GM18873 (cell line): ENCODE results near the gene DNASE1.
"Not testable (repeated sequence)": the region's sequence is repeated elsewhere in the genome, so short reads cannot be mapped to it uniquely, and the experiment has no call there.

Experiments used
- ATAC-seq: cut with Tn5 transposase; IDR thresholded peaks from one replicate; pipeline ENCODE4 v1.9.1; 2021; ENCODE audit warnings: mild to moderate bottlenecking, moderate library complexity, moderate number of reproducible peaks; ENCODE audit not compliant: unreplicated experiment, low FRiP score

Gene DNASE1

GRCh38 chr16:3640632-3641501 is 13.6 kb upstream of the DNASE1 start:
- ATAC-seq: no peak

- ATAC-seq: no peak
Measured at GRCh38 chr16:3641801-3642396, 12.6 kb upstream of the DNASE1 start.

- ATAC-seq: no peak
Measured at GRCh38 chr16:3642397-3643094, 11.9 kb upstream of the DNASE1 start.

GRCh38 chr16:3643095-3643730 is 11.3 kb upstream of the DNASE1 start:
- no peak for ATAC-seq

GRCh38 chr16:3645108-3645503 is 9.4 kb upstream of the DNASE1 start:
- no peak for ATAC-seq

GRCh38 chr16:3645504-3646347 is 8.8 kb upstream of the DNASE1 start:
- no peak for ATAC-seq

GRCh38 chr16:3646348-3646920 is 8.1 kb upstream of the DNASE1 start:
- no peak for ATAC-seq

GRCh38 chr16:3650631-3651265 is 3.7 kb upstream of the DNASE1 start:
- no peak for ATAC-seq

GRCh38 chr16:3651461-3652372 is 2.8 kb upstream of the DNASE1 start:
- ATAC-seq: no peak

- no peak for ATAC-seq
Measured at GRCh38 chr16:3652373-3653195, 1.9 kb upstream of the DNASE1 start.

- ATAC-seq: no peak
Measured at GRCh38 chr16:3655030-3655395, 522 bp downstream of the DNASE1 start.

GRCh38 chr16:3655396-3656159 is 1.1 kb downstream of the DNASE1 start:
- no peak for ATAC-seq

- not testable (repeated sequence) for ATAC-seq
Measured at GRCh38 chr16:3656160-3656490, 1.6 kb downstream of the DNASE1 start.

- no peak for ATAC-seq
Measured at GRCh38 chr16:3656491-3657468, 2.3 kb downstream of the DNASE1 start.

- no peak for ATAC-seq
Measured at GRCh38 chr16:3659251-3659650, 4.8 kb downstream of the DNASE1 start.

- ATAC-seq: no peak
Measured at GRCh38 chr16:3661311-3661710, 6.8 kb downstream of the DNASE1 start.
